HG03135 (cell line): ENCODE results near the gene KCTD10.
"Not testable (repeated sequence)": the region's sequence is repeated elsewhere in the genome, so short reads cannot be mapped to it uniquely, and the experiment has no call there.

Source experiments
- ATAC-seq: cut with Tn5 transposase; IDR thresholded peaks from one replicate; pipeline ENCODE4 v1.9.1; 2021; ENCODE audit warnings: mild to moderate bottlenecking, moderate library complexity; ENCODE audit not compliant: unreplicated experiment

KCTD10 gene

GRCh38 chr12:109423392-109423791, 53.7 kb downstream of the KCTD10 start:
- ATAC-seq, result no peak

GRCh38 chr12:109422251-109422650, 54.8 kb downstream of the KCTD10 start:
- no peak for ATAC-seq

- no peak for ATAC-seq
Observed at GRCh38 chr12:109421355-109422087, 55.6 kb downstream of the KCTD10 start.

- ATAC-seq, result no peak
Observed at GRCh38 chr12:109418848-109419480, 58.1 kb downstream of the KCTD10 start.

GRCh38 chr12:109406147-109406546, 71.0 kb downstream of the KCTD10 start:
- not testable (repeated sequence) for ATAC-seq

- not testable (repeated sequence) for ATAC-seq
Observed at GRCh38 chr12:109404841-109405240, 72.3 kb downstream of the KCTD10 start.
